Uterus (tissue), 4 donors: ENCODE results near the gene TUBB4A. TPM values are rescaled to one million over a fixed set of nuclear protein-coding genes. Genes with fewer than 3 reads are reported as not detected.

ENCODE experiments used
- DNase-seq, 2 donors: peaks; one replicate each; pipeline ENCODE4 v3.0.0-alpha.2; 2019 to 2020
- H3K27ac ChIP-seq, 2 donors: fragments of 200-600 bp; sonication (generic); 1 replicate in 1 of 2; 2 replicates in 1 of 2; pipeline ENCODE4 v1.5.1; 2016 to 2018
- H3K27me3 ChIP-seq, 2 donors: fragments of 200-600 bp; sonication (generic); one replicate each; pipeline ENCODE4 v1.5.1; 2018 to 2019; ENCODE audit warnings: control low read depth in 1 of 2
- H3K36me3 ChIP-seq, 2 donors: fragments of 200-600 bp; sonication (generic); one replicate each; pipeline ENCODE4 v1.5.1; 2019; ENCODE audit warnings: control low read depth in 1 of 2
- H3K4me1 ChIP-seq, 2 donors: fragments of 200-600 bp; sonication (generic); one replicate each; pipeline ENCODE4 v1.5.1; 2018 to 2019; ENCODE audit warnings: control low read depth in 1 of 2
- H3K4me3 ChIP-seq, 2 donors: fragments of 200-600 bp; sonication (generic); 1 replicate in 1 of 2; 2 replicates in 1 of 2; pipeline ENCODE4 v1.5.1; 2018 to 2019; ENCODE audit warnings: mild to moderate bottlenecking in 1 of 2
- H3K9me3 ChIP-seq, 2 donors: fragments of 200-600 bp; sonication (generic); one replicate each; pipeline ENCODE4 v1.5.1; 2019; ENCODE audit warnings: control low read depth in 1 of 2
- CTCF ChIP-seq, 4 experiments: fragments of 200-600 bp in 2 of 4; fragments of 450-650 bp in 2 of 4; sonication (generic) in 2 of 4; IDR thresholded peaks; one replicate each; pipeline ENCODE4 v1.5.1; 2016 to 2019; ENCODE audit warnings: antibody characterized with exemption in 4 of 4, mild to moderate bottlenecking in 2 of 4, moderate library complexity in 1 of 4
- POLR2A ChIP-seq, 2 donors: fragments of 450-650 bp; IDR thresholded peaks; one replicate each; pipeline ENCODE4 v1.6.1; 2016; ENCODE audit warnings: antibody characterized with exemption in 2 of 2, mild to moderate bottlenecking in 1 of 2, moderate library complexity in 1 of 2
- intact Hi-C: fragments of 100-400 bp; cut with DNase I; formaldehyde crosslinking; loops from one replicate; pipeline ENCODE4 v1.15.1; 2023; ENCODE audit warnings: low total_unique reads
- total RNA-seq, 4 donors: library from RNA; depleted of rRNA in 3 of 4; stranded (reverse); fragments of >200 nt in 3 of 4; gene quantifications; one replicate each; pipeline versions ENCODE4 v1.1.0 to v1.2.4, GENCODE V29; 2014 to 2023
- donor health status: DM: yes; HTN: yes; CAD: no.

Gene TUBB4A
- total RNA-seq, 4 donors from 2014 or later, result 2.3 to 4.4 TPM; not detected in 2

- Histone ChIP-seq H3K9me3 (no peaks in the 10 kb centered on the region), H3K27ac (peak overlapping the region; percentile 73 to 92), H3K4me3 (peak overlapping the region; percentile 60 to 65), H3K27me3 (peaks cover 0 to 13% of the 10 kb centered on the region in 2 donors), H3K36me3 (no peaks in the 10 kb centered on the region), H3K4me1 (no peaks in the 10 kb centered on the region)
- DNase-seq, result peak; percentile 96 to 97
- intact Hi-C loops, result no loop called here
- TF ChIP-seq POLR2A (IDR thresholded peaks at IDR 0.05) (peak; percentile 21 to 25), CTCF (IDR thresholded peaks at IDR 0.05) (peak; percentile 56 to 77 (median 69))
These were observed 41.8 kb downstream of the TUBB4A start for GRCh38 chr19:6460099-6460884.

- intact Hi-C loops, result no loop called here
These were observed 42.6 kb downstream of the TUBB4A start, which contains the start of gene SLC25A23 for GRCh38 chr19:6459262-6460098. Gene SLC25A23 (minus strand): TSS chr19:6459792. CDS start chr19:6459628, 164 bp downstream.

GRCh38 chr19:6458695-6459261, 43.3 kb downstream of the TUBB4A start:
- peaks cover 0 to 6% of the 10 kb centered on the region in 2 donors for H3K27me3 ChIP-seq
- H3K4me3 ChIP-seq, result peak overlapping the region; percentile 60 to 65
- peak overlapping the region; percentile 73 to 92 for H3K27ac ChIP-seq
- intact Hi-C loops, result no loop called here
- H3K4me1 ChIP-seq, result no peaks in the 10 kb centered on the region
- TF ChIP-seq POLR2A (IDR thresholded peaks at IDR 0.05) (no peak), CTCF (IDR thresholded peaks at IDR 0.05) (no peak)
- no peaks in the 10 kb centered on the region for H3K36me3 ChIP-seq
- peaks cover 0 to 4% of the 10 kb centered on the region in 2 donors for H3K9me3 ChIP-seq
- DNase-seq, result no peak

More at GRCh38 chr19:6459262-6460098, 42.6 kb downstream of the TUBB4A start, which contains the start of gene SLC25A23:
- TF ChIP-seq POLR2A (IDR thresholded peaks at IDR 0.05) (peak in 1 of 2 donors; percentile 33), CTCF (IDR thresholded peaks at IDR 0.05) (no peak)
- peak within 1 kb of the TSS; percentile 73 to 92 for H3K27ac ChIP-seq
- H3K4me1 ChIP-seq, result no peaks in the 10 kb centered on the region
- H3K9me3 ChIP-seq, result no peaks in the 10 kb centered on the region
- no peaks in the 10 kb centered on the region for H3K36me3 ChIP-seq
- peak within 1 kb of the TSS; percentile 60 to 65 for H3K4me3 ChIP-seq
- peaks cover 0 to 13% of the 10 kb centered on the region in 2 donors for H3K27me3 ChIP-seq
- peak; percentile 69 to 74 for DNase-seq

- H3K4me3 ChIP-seq, result peak overlapping the region in 1 of 2 donors; percentile 60
- DNase-seq, result peak in 1 of 2 donors; percentile 27
- H3K36me3 ChIP-seq, result no peaks in the 10 kb centered on the region
- no peaks in the 10 kb centered on the region for H3K4me1 ChIP-seq
- TF ChIP-seq CTCF (IDR thresholded peaks at IDR 0.05) (no peak), POLR2A (IDR thresholded peaks at IDR 0.05) (no peak)
- H3K9me3 ChIP-seq, result peaks cover 0 to 7% of the 10 kb centered on the region in 2 donors
- H3K27ac ChIP-seq, result peak overlapping the region; percentile 73 to 92
- intact Hi-C loops, result no loop called here
- H3K27me3 ChIP-seq, result no peaks in the 10 kb centered on the region
These were observed 44.0 kb downstream of the TUBB4A start for GRCh38 chr19:6457958-6458694.
